ENCODE results near the gene ALDH1L1.

DNA sequence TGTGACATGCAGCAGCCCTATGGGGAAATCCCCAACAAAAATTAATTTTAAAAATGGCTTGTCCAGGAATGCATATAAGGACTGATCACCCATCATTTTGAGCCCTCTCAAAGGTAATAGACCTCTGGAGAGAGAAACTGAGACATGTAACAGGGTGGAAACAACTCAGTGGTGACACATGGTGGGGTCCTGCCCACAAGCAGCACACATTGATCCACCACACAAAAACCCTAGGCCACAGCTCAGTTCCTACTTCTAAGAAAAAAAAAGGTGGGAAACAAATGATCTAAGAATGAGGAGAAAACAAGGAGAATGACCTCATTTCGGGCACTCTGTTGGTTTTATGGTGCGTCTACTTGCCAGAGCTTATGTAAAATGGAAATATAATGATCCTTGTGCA lies 94.5 kb downstream of the ALDH1L1 start:
- TF ChIP-seq, protein P1, sequence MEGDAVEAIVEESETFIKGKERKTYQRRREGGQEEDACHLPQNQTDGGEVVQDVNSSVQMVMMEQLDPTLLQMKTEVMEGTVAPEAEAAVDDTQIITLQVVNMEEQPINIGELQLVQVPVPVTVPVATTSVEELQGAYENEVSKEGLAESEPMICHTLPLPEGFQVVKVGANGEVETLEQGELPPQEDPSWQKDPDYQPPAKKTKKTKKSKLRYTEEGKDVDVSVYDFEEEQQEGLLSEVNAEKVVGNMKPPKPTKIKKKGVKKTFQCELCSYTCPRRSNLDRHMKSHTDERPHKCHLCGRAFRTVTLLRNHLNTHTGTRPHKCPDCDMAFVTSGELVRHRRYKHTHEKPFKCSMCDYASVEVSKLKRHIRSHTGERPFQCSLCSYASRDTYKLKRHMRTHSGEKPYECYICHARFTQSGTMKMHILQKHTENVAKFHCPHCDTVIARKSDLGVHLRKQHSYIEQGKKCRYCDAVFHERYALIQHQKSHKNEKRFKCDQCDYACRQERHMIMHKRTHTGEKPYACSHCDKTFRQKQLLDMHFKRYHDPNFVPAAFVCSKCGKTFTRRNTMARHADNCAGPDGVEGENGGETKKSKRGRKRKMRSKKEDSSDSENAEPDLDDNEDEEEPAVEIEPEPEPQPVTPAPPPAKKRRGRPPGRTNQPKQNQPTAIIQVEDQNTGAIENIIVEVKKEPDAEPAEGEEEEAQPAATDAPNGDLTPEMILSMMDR (conservative IDR thresholded peaks at IDR 0.05; ENCODE audit: low read depth in 2 of 2) = no peak
- TF ChIP-seq POLR2AphosphoS5 (IDR thresholded peaks at IDR 0.05; ENCODE audit: low read depth) = no peak
- no peak for TF ChIP-seq CREB1 (CRISPR knock-in tag; IDR thresholded peaks at IDR 0.05; ENCODE audit: low read depth)
- no peak for TF ChIP-seq JUNB (IDR thresholded peaks at IDR 0.05; ENCODE audit: unreplicated experiment)
- TF ChIP-seq, protein P2, sequence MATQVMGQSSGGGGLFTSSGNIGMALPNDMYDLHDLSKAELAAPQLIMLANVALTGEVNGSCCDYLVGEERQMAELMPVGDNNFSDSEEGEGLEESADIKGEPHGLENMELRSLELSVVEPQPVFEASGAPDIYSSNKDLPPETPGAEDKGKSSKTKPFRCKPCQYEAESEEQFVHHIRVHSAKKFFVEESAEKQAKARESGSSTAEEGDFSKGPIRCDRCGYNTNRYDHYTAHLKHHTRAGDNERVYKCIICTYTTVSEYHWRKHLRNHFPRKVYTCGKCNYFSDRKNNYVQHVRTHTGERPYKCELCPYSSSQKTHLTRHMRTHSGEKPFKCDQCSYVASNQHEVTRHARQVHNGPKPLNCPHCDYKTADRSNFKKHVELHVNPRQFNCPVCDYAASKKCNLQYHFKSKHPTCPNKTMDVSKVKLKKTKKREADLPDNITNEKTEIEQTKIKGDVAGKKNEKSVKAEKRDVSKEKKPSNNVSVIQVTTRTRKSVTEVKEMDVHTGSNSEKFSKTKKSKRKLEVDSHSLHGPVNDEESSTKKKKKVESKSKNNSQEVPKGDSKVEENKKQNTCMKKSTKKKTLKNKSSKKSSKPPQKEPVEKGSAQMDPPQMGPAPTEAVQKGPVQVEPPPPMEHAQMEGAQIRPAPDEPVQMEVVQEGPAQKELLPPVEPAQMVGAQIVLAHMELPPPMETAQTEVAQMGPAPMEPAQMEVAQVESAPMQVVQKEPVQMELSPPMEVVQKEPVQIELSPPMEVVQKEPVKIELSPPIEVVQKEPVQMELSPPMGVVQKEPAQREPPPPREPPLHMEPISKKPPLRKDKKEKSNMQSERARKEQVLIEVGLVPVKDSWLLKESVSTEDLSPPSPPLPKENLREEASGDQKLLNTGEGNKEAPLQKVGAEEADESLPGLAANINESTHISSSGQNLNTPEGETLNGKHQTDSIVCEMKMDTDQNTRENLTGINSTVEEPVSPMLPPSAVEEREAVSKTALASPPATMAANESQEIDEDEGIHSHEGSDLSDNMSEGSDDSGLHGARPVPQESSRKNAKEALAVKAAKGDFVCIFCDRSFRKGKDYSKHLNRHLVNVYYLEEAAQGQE (IDR thresholded peaks at IDR 0.05; ENCODE audit: unreplicated experiment) = no peak
- no peak for TF ChIP-seq EZH2phosphoT487 (IDR thresholded peaks at IDR 0.05; ENCODE audit: unreplicated experiment)
- no peak for TF ChIP-seq EZH2 (IDR thresholded peaks at IDR 0.05; ENCODE audit: low read depth, unreplicated experiment)
- no peak for TF ChIP-seq ZNF114 (CRISPR knock-in tag; IDR thresholded peaks at IDR 0.05)
